Stimulated activated CD4-positive, alpha-beta T cell treated with anti-CD3 and anti-CD28 coated beads, Interleukin-4, amount 100 ng/mL, for 48 hours (primary cell): ENCODE results near the gene DMPK.
A peak's percentile ranks its signal among the peaks of the same experiment; 100 is the strongest.
"Not testable (repeated sequence)": the region's sequence is repeated elsewhere in the genome, so short reads cannot be mapped to it uniquely, and the experiment has no call there.

Source experiments
- DNase-seq, 2 donors: peaks; one replicate each; pipeline ENCODE4 v3.0.0-alpha.2; 2020; ENCODE audit warnings: low read depth in 2 of 2

DMPK gene

DNA sequence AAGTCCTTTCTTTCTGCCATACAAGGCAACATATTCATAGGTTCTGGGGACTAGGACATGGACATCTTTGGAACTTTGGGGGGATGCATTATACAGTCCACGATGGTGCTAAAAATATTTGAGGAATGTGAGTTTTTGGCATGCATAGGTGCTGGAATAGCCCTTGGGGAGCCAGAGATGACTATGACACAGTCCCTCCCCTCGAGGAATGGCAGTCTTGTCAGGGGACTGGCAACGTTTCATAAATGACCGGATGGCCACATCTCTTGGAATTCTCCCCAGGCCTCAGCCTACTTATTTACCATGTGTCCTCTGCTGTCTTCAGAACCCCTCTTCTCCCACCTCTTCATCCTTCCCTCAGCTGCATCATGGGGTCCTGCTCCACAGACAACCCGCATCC, 35.4 kb downstream of the DMPK start:
- no peak for DNase-seq

DNA sequence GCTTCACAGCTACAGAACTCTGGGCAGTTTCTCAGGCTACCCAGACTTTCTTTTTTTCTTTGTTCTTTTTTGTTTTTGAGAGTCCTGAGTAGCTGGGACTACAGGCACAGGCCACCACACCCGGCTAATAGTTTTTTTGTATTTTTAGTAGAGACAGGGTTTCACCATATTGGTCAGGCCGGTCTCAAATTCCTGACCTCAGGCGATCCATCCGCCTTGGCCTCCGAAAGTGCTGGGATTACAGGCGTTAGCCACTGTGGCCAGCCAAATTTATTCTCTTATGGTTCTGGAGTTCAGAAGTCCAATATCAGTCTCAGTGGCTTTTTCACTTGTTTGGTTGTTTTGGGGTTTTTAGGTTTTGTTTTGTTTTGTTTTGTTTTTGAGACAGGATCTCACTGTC, 36.7 kb downstream of the DMPK start:
- DNase-seq, result no peak

DNA sequence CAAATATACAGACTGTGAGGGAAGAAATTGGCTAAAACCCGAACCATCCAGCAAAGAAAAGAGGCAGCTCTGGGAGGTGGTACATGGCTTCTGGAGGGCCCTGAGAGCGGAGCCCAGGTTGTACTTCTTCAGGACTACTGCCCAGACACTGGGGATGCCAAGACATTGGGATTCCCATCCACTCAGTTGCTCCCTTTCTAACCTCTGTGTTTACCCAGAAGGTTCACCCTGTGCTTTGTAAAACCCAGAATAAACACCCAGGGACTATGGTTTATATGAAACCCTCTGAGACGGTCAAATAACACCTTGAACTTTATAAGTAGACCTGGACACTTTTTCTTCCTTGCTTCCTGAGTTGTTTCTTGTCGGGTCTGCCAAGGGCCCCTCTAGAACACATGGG, 39.3 kb downstream of the DMPK start:
- no peak for DNase-seq

DNA sequence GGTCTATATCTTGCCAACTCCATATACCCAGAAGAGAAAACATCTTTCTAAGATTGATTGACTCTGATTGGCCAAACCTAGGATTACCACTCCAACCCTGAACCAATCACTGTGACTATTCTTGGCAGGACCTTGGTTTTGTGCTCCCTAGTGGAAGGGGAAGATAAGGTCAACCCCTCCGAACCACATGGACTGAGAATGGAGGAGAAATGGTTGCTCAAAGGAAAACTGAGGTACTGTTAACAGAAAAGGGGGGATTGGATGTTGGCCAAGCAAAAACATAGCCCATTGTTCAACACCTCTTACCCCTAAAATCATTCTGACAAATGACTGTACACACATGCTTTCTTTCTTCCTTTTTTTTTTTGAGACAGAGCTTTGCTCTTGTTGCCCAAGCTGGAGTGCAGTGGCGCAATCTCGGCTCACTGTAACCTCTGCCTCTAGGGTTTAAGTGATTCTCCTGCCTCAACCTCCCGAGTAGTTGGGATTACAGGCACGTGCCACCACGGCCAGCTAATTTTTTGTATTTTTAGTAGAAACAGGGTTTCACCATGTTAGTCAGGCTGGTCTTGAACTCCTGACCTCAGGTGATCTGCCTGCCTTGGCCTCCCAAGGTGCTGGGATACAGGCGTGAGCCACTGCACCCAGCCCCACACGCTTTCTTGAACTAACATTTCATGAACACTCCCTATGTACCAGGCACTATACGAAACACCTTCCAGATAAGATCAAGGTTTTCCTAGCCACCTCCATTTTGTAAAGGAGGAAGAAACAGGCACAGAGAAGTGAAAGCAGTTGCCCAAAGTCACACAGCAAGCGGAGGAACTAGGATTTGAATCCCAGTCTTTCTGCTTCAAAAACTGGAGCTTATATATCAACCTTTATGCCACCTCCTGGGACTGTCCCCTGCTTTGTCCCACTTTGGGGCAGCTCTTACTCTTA, 42.5 kb downstream of the DMPK start:
- no peak for DNase-seq

DNA sequence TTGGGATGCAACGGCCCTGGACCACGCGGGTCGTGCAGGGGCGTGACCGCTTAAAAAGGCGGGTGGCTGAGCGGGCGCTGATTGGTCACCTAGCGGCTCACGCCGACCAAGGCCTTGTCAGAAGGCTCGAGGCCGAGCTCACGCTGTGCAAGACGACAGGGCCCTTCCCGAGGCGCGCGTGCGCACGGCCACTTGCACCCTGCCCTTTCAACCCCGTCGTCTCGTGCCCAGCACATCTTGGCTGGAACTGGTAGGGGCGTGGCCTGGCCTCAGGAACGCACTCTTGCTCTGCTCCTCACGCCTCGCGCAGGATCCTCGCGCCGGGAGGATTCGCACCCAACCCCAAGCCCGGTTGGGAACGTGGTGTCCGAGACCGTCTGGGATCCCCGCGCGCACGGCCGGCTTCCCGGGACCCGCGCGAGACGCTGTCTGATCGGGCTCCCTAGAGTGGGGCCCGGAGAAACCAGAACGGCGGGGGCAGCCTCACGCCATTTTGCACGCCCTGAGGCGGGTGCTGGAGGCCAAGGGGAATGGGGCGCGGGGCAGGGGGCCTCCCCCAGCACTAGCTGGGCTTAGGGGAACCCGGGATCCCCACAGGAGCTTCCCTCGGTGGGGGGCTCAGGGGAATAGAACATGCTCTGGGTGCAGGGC, 49.0 kb downstream of the DMPK start, which contains the start of gene MEIOSIN:
Gene MEIOSIN (plus strand): TSS at position 280 of the 651 bp plus-strand sequence. CDS start 1,938 bp downstream, outside the sequence.
- DNase-seq, result no peak

DNA sequence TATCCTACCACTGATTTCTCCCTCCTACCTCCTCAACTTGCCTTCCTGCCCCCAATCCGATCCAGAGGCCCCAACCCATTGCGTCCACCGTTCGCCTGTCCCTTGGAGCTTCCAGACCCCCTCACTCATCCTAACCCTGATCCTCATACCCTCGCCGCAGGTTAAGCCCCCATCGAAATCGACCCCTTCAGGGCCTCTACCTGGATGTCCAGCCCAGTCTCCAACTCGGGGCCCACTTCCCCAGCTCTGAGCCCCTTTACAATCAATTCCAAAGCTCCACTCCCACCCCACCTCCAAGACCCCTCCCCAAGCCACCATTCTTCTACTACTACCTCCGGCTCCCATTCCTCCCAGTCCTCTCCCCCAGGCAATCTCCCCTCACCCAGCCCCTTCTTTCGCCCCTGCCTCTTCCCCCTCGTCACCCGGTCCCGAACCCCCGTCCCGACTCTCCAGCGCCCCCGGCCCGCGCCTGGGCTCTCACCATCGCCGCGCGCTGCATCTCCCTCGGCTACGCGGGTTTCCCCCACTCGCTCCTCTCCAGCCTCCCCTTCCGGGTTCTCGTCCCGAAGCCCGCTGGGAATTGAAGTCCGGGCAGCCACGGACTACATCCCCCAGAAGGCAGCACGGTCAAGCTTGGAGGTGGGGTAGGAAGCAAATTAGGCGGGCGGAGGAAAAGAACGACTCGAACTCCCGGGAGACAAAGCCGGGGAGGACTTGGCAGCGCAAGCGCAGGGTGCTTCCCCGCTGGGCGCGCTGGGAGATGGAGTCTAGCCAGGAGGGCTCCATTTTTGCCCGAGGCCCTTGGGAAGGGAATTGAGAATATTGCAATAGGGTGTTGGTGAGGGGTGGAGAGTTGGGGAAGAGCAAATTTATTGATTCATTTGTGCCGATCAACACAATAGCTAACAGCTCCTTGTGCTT, 51.7 kb downstream of the DMPK start, which contains the start of gene FBXO46:
Gene FBXO46 (minus strand): TSS at position 529 of the 921 bp plus-strand sequence. CDS start 17,401 bp downstream, outside the sequence.
- peak; percentile 90 to 94 for DNase-seq

DNA sequence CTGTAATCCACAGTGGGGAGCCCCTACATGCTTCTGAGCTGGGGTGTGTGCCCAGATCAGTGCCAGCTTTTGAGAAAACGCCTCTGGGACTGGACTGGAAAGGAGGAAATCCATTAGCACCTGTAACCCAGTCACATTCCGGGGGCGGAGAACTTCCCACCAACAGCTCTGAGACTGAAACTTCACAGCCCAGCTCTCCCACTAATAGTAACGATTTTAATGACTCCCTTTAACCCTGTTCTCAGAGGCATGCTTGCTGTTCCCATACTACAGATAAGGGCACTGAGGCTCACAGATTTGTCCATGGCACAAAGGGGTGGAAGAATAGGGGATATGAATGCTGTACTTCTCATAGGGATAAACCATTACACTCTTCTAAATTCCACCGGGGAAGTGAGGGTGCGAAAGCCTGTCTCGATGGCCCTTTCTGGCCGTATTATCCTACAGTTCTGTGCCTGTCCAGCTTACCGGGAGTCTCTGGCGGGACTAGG, 52.4 kb downstream of the DMPK start:
- DNase-seq, result no peak

DNA sequence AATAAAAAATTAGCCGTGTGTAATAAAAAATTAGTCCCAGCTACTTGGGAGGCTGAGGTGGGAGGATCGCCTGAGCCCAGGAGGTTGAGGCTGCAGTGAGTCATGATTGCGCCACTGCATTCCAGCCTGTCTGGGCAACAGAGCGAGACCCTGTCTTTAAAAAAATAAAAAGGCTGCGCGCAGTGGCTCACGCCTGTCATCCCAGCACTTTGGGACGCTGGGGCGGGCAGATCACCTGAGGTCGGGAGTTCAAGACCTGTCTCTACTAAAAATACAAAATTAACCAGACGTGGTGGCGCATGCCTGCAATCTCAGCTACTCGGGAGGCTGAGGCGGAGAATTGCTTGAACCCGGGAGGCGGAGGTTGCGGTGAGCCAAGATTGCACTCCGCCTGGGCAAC, 53.6 kb downstream of the DMPK start:
- not testable (repeated sequence) for DNase-seq

DNA sequence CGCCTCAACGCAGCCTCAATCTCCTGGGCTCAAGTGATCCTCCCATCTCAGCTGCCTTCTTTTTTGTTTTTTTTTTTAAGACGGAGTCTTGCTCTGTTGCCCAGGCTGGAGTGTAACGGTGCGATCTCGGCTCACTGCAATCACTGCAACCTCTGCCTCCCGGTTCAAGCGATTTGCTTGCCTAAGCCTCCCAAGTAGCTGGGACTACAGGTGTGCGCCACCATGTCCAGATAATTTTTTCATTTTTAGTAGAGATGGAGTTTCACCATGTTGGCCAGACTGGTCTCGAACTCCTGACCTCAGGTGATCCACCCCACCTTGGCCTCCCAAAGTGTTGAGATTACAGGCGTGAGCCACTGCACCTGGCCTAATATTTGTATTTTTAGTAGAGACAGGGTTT, 62.2 kb downstream of the DMPK start:
- DNase-seq, result not testable (repeated sequence)
